ENCODE data around the gene GOLGA6D. TPM values are rescaled to one million over a fixed set of nuclear protein-coding genes. Genes with fewer than 3 reads are reported as not detected.

GOLGA6D gene
- polyA plus RNA-seq, 3 donors = not detected

GRCh38 chr15:75235760-75236729 lies 46.6 kb upstream of the GOLGA6D start:
- intact Hi-C loops (cut with micrococcal nuclease) = loop anchor here in 1 of 2 donors (10.0 kb wide), 1 partner anchor 69 kb away; no protein-coding TSS in a partner anchor
- H3K4me1 Mint-ChIP-seq = no peaks in the 10 kb centered on the region
- TF ChIP-seq CTCF (IDR thresholded peaks at IDR 0.05) = no peak
- H3K27ac Mint-ChIP-seq = no peak overlapping the region
- no peak overlapping the region for H3K9ac ChIP-seq (ENCODE audit: insufficient read depth, low read length, poor library complexity, severe bottlenecking)
- no peaks in the 10 kb centered on the region for H3K27me3 ChIP-seq (ENCODE audit: control insufficient read depth in 2 of 2, insufficient read depth in 2 of 2, low read length in 2 of 2)
- H3K4me1 ChIP-seq (ENCODE audit: control insufficient read depth in 1 of 2, insufficient read depth in 2 of 2, low read length in 2 of 2) = no peaks in the 10 kb centered on the region
- H3K9me3 Mint-ChIP-seq = peaks cover 0 to 3% (median 0%) of the 10 kb centered on the region in 7 donors
- no peaks in the 10 kb centered on the region for H3K9me3 ChIP-seq (replicated peaks in 1 of 2; ENCODE audit: control insufficient read depth in 1 of 2, insufficient read depth in 1 of 2, low read length in 2 of 2)
- no peak overlapping the region for H3K27ac ChIP-seq (ENCODE audit: low read depth in 1 of 2, low read length in 2 of 2)
- no peak overlapping the region for H3K4me3 ChIP-seq (replicated peaks in 1 of 3; ENCODE audit: low read depth in 2 of 3, low read length in 3 of 3)
- H3K27me3 Mint-ChIP-seq (ENCODE audit: low read depth in 3 of 3) = peaks cover 10 to 25% (median 12%) of the 10 kb centered on the region in 3 donors
- no peaks in the 10 kb centered on the region for H4K20me1 ChIP-seq (ENCODE audit: insufficient read depth, low read length)
- WGBS (ENCODE audit: insufficient coverage) = 87% methylated on average over 6 of the region's 11 CpGs
- no peaks in the 10 kb centered on the region for H3K36me3 ChIP-seq (replicated peaks in 1 of 2; ENCODE audit: control insufficient read depth in 1 of 2, insufficient read depth in 2 of 2, low read length in 2 of 2)
- no peak overlapping the region for H2AFZ ChIP-seq (ENCODE audit: insufficient read depth, low read depth, low read length, poor library complexity, severe bottlenecking)
- DNase-seq = no peak
- no peaks in the 10 kb centered on the region for H3K36me3 Mint-ChIP-seq
- H3K4me3 Mint-ChIP-seq = no peak overlapping the region
- H3K79me2 ChIP-seq (ENCODE audit: insufficient read depth, low read length) = no peaks in the 10 kb centered on the region
- no peak overlapping the region for H3K4me2 ChIP-seq (replicated peaks; ENCODE audit: extremely low read depth, low read length, poor library complexity, severe bottlenecking)

- H3K4me3 ChIP-seq (replicated peaks in 1 of 3; ENCODE audit: low read depth in 2 of 3, low read length in 3 of 3) = no peak overlapping the region
- Mint-ChIP-seq H3K27ac (no peak overlapping the region), H3K4me1 (no peaks in the 10 kb centered on the region), H3K36me3 (no peaks in the 10 kb centered on the region), H3K4me3 (no peak overlapping the region), H3K27me3 (ENCODE audit: low read depth in 3 of 3) (peaks cover 8 to 23% (median 14%) of the 10 kb centered on the region in 3 donors), H3K9me3 (peaks cover 0 to 3% (median 0%) of the 10 kb centered on the region in 7 donors)
- no peak overlapping the region for H3K9ac ChIP-seq (ENCODE audit: insufficient read depth, low read length, poor library complexity, severe bottlenecking)
- no peak for TF ChIP-seq CTCF (IDR thresholded peaks at IDR 0.05)
- WGBS (ENCODE audit: insufficient coverage) = 95% methylated on average over 9 of the region's 11 CpGs
- H3K79me2 ChIP-seq (ENCODE audit: insufficient read depth, low read length) = no peaks in the 10 kb centered on the region
- H3K4me1 ChIP-seq (ENCODE audit: control insufficient read depth in 1 of 2, insufficient read depth in 2 of 2, low read length in 2 of 2) = no peaks in the 10 kb centered on the region
- no peaks in the 10 kb centered on the region for H3K36me3 ChIP-seq (replicated peaks in 1 of 2; ENCODE audit: control insufficient read depth in 1 of 2, insufficient read depth in 2 of 2, low read length in 2 of 2)
- DNase-seq = no peak
- H4K20me1 ChIP-seq (ENCODE audit: insufficient read depth, low read length) = no peaks in the 10 kb centered on the region
- no peaks in the 10 kb centered on the region for H3K27me3 ChIP-seq (ENCODE audit: control insufficient read depth in 2 of 2, insufficient read depth in 2 of 2, low read length in 2 of 2)
- intact Hi-C loops (cut with micrococcal nuclease) = loop anchor here in 1 of 2 donors (10.0 kb wide), 1 partner anchor 67 kb away; no protein-coding TSS in a partner anchor
- H3K4me2 ChIP-seq (replicated peaks; ENCODE audit: extremely low read depth, low read length, poor library complexity, severe bottlenecking) = no peak overlapping the region
- no peaks in the 10 kb centered on the region for H3K9me3 ChIP-seq (replicated peaks in 1 of 2; ENCODE audit: control insufficient read depth in 1 of 2, insufficient read depth in 1 of 2, low read length in 2 of 2)
- no peak overlapping the region for H3K27ac ChIP-seq (ENCODE audit: low read depth in 1 of 2, low read length in 2 of 2)
- H2AFZ ChIP-seq (ENCODE audit: insufficient read depth, low read depth, low read length, poor library complexity, severe bottlenecking) = no peak overlapping the region
Measured at GRCh38 chr15:75237316-75237982, 45.2 kb upstream of the GOLGA6D start.
